GM18498 (cell line): ENCODE measurements around the gene STPG4.

Source experiments
- ATAC-seq: cut with Tn5 transposase; IDR thresholded peaks from one replicate; pipeline ENCODE4 v1.9.1; 2021; ENCODE audit warnings: mild to moderate bottlenecking, moderate library complexity; ENCODE audit not compliant: unreplicated experiment

Gene STPG4

GRCh38 chr2:47037678-47038077 is 117.4 kb downstream of the STPG4 start:
- ATAC-seq, result no peak
